Thyroid gland (tissue), 4 donors: Measurements from ENCODE around the gene ADAMTS16.

Source experiments
- CTCF ChIP-seq, 6 experiments: fragments of 200-600 bp in 3 of 6; fragments of 450-650 bp in 3 of 6; sonication (generic) in 3 of 6; IDR thresholded peaks; one replicate each; pipeline ENCODE4 v1.5.1; 2016 to 2019; ENCODE audit warnings: antibody characterized with exemption in 6 of 6, mild to moderate bottlenecking in 2 of 6, inconsistent platforms in 1 of 6, moderate library complexity in 1 of 6
- POLR2A ChIP-seq, 2 donors: fragments of 450-650 bp; IDR thresholded peaks; one replicate each; pipeline ENCODE4 v1.6.1; 2017; ENCODE audit warnings: antibody characterized with exemption in 2 of 2, mild to moderate bottlenecking in 2 of 2, moderate library complexity in 1 of 2

GRCh38 chr5:5258564-5258963 lies 118.4 kb downstream of the ADAMTS16 start:
- TF ChIP-seq CTCF (IDR thresholded peaks at IDR 0.05) = no peak
- TF ChIP-seq POLR2A (IDR thresholded peaks at IDR 0.05) = no peak
